CD4-positive, alpha-beta T cell treated with Interleukin-10 for 1 hour (primary cell): ENCODE measurements around the gene COPS7A.
"Not testable (repeated sequence)": the region's sequence is repeated elsewhere in the genome, so short reads cannot be mapped to it uniquely, and the experiment has no call there.

ENCODE experiments used
- DNase-seq: peaks from one replicate; pipeline ENCODE4 v3.0.0-alpha.2; 2020

COPS7A gene

DNA sequence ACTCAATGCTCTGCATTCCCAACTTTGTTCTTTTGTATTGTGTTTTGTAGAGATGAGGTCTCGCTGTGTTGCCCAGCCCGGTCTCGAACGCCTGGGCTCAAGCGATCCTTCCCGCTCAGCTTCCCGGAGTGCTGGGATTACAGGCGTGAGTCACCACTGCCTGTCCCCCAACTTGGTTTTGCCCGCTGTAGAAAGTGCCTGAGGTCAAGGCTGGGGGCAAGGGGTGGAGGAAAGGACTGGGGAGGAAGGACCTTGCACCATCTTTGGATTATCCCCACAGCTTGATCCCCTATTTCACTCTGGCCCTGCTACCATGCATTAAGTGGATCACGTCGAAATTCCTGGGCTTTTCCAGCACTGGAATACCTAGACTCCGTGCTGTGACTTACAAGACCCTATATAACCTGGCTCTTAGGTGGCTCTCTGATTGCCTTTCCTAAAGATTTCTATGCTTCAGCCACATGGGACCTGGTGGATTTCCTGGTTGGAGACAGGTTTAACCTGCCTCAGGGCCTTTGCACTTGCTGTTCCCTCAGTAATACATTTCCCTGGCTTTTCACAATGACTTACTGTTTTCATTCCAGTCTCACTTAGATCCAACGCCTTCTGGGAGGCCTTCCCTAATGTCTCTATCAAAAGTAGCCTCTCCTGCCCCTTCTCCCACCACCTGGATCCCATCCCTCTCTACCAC lies 22.6 kb upstream of the COPS7A start:
- no peak for DNase-seq

DNA sequence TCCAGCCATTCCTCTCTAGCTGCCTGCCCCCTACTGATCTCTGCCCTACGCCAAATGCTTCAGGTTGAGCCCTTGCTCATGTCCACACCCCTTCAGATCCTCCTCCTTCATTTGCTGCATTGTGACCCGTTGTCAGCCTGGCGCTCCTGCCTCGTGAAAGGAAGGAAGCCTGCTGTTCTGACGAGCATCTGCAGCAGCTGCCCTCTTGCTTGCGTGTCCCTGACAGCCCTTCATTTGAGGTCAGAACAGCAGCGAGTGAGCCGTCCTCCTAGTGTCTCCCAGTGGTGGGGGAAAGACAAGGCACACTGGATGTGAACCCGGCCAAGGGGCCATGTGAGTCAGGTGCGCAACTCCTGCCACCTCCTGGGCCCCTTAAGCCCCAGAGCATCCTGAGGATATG lies 20.2 kb upstream of the COPS7A start:
- no peak for DNase-seq

DNA sequence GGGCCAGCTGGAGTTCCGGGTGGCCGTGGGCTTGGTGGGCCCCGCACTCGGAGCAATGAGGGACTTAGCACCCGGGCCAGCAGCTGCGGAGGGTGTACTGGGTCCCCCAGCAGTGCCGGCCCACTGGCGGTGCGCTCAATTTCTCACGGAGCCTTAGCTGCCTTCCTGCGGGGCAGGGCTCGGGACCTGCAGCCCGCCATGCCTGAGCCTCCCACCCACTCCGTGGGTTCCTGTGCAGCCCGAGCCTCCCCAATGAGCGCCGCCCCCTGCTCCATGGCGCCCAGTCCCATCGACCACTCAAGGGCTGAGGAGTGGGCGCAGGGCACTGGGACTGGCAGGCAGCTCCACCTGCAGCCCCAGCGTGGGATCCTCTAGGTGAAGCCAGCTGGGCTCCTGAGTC lies 15.5 kb upstream of the COPS7A start:
- not testable (repeated sequence) for DNase-seq

DNA sequence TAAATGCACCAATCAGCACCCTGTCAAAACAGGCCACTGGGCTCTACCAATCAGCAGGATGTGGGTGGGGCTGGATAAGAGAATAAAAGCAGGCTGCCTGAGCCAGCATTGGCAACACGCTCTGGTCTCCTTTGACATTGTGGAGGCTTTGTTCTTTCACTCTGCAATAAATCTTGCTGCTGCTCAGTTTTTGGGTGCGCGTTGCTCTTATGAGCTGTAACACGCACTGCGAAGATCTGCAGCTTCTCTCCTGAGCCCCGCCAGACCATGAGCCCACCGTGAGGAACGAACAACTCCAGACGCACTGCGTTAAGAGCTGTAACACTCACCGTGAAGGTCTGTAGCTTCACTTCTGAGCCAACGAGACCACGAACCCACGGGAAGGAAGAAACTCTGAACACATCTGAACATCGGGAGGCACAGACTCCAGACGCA lies 14.9 kb upstream of the COPS7A start:
- peak; percentile 39 for DNase-seq

DNA sequence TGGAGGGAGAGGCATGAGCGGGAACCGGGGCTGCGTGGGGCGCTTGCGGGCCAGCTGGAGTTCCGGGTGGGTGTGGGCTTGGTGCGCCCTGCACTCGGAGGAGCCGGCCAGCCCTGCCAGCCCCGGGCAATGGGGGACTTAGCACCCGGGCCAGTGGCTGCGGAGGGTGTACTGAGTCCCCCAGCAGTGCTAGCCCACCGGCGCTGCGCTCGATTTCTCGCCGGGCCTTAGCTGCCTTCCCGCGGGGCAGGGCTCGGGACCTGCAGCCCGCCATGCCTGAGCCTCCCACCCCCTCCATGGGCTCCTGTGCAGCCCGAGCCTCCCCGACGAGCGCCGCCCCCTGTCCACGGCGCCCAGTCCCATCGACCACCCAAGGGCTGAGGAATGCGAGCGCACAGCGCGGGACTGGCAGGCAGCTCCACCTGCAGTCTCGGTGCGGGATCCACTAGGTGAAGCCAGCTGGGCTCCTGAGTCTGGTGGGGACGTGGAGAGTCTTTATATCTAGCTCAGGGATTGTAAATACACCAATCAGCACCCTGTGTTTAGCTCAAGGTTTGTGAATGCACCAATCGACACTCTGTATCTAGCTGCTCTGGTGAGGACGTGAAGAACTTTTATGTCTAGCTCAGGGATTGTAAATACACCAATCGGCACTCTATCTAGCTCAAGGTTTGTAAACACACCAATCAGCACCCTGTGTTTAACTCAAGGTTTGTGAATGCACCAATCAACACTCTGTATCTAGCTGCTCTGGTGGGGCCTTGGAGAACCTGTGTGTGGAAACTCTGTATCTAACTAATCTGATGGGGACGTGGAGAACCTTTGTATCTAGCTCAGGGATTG lies 7.6 kb upstream of the COPS7A start:
- DNase-seq: not testable (repeated sequence)

DNA sequence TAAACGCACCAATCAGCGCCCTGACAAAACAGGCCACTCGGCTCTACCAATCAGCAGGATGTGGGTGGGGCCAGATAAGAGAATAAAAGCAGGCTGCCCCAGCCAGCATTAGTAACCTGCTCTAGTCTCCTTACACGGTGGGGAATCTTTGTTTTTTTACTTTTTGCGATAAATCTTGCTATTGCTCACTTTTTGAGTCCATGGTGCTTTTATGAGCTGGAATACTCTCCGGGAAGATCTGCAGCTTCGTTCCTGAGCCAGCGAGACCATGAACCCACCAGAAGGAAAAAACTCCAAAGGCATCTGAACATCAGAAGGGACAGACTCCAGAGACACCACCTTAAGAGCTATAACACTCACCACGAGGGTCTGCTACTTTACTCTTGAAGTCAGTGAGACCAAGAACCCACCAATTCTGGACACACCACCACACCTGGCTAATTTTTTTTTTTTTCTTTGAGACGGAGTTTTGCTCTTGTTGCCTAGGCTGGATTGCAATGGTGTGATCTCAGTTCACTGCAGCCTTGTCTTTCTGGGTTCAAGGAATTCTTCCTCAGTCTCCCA lies 6.9 kb upstream of the COPS7A start:
- no peak for DNase-seq

- DNase-seq: no peak
These were observed 983 bp upstream of the COPS7A start for GRCh38 chr12:6722863-6723262.

- DNase-seq: no peak
These were observed 557 bp downstream of the COPS7A start for GRCh38 chr12:6724409-6724797.

- DNase-seq: no peak
These were observed 1.5 kb downstream of the COPS7A start for GRCh38 chr12:6725350-6725749.

- DNase-seq: no peak
These were observed 5.3 kb downstream of the COPS7A start for GRCh38 chr12:6729186-6729585.

DNA sequence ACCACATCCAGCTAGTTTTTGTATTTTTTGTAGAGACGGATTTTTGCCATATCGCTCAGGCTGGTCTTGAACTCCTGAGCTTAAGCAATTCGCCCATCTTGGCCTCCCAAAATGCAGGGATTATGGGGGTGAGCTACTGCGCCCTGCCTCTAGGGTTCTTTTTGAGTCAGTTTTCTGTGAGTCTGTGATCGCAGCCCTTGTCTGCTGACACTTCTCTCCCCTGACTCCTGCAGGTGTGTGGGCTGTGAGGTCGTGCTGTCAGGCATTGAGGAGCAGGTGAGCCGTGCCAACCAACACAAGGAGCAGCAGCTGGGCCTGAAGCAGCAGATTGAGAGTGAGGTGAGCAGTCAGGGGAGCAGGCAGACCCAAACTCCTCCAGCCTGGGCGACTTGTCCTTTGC lies 6.3 kb downstream of the COPS7A start:
- no peak for DNase-seq

DNA sequence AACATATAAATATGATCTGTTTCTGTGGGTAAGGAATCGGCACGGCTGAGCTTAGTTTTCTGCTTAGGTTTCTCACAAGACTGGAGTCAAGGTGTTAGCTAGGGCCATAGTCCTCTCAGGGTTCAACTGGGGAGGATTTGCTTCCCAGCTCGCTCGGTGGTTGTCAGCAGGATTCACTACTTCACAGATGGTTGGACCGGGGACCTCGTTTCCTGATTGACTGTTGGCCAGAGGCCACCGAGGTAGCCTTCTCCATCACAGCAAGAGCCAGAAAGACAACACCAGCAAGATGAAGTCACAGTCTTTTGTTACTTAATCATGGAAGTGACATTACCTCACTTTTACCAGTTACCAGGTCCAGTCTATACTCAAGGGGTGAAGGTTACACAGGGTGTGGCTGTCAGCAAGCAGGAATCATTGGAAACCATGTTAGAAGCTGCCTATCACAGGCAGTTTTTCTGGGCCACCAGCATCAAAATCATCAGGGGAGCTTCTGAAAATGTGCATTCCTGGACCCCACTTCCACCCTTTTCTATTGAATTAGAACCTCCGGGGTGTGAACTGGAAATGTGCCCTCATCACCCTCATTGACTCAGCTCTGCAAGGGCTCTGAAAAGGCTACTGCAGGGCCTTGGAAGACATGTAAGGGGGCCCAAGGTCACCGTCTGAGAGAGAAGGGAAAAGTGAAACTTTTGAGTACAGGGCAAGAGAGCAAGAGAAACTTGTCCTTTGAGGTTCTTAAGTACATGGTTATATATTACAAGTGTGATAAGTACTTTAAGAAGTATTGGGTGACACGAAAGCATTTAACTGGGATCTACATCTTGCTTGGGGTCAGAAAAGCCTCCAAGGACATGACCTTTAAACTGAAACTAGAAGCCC lies 10.9 kb downstream of the COPS7A start:
- no peak for DNase-seq

- DNase-seq: peak; percentile 53
These were observed 11.8 kb downstream of the COPS7A start for GRCh38 chr12:6735448-6736191.

DNA sequence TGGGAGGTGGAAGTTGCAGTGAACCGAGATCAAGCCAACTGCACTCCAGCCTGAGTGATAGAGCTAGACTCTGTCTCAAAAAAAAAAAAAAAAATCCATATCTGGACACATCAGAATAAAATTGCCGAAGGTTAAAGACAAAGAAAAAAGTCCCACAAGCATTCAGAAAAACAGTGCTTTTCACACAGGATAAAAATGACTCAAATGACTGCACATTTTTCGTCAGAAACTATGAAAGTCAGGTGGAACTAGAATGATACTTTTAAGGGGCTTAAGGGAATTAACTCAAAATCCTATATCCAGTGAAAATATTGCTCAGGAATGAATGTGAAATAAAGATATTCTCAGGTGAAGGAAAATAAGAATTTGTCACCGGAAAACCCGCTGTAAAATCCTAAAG lies 12.9 kb downstream of the COPS7A start:
- DNase-seq: no peak

- not testable (repeated sequence) for DNase-seq
These were observed 18.2 kb downstream of the COPS7A start for GRCh38 chr12:6742080-6742479.

- DNase-seq: no peak
These were observed 19.0 kb downstream of the COPS7A start for GRCh38 chr12:6742834-6743233.

DNA sequence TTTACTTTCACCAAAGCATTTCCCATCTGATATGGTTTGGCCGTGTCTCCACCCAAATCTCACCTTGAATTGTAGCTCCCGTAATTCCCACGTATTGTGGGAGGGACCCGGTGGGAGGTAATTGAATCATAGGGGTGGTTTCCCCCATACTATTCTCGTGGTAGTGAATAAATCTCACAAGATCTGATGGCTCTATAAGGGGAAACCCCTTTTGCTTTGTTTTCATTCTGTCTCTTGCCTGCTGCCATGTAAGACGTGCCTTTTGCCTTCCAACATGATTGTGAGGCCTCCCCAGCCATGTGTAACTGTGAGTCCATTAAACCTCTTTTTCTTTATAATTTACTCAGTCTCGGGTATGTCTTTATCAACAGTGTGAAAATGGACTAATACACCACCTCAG lies 19.5 kb downstream of the COPS7A start:
- not testable (repeated sequence) for DNase-seq

DNA sequence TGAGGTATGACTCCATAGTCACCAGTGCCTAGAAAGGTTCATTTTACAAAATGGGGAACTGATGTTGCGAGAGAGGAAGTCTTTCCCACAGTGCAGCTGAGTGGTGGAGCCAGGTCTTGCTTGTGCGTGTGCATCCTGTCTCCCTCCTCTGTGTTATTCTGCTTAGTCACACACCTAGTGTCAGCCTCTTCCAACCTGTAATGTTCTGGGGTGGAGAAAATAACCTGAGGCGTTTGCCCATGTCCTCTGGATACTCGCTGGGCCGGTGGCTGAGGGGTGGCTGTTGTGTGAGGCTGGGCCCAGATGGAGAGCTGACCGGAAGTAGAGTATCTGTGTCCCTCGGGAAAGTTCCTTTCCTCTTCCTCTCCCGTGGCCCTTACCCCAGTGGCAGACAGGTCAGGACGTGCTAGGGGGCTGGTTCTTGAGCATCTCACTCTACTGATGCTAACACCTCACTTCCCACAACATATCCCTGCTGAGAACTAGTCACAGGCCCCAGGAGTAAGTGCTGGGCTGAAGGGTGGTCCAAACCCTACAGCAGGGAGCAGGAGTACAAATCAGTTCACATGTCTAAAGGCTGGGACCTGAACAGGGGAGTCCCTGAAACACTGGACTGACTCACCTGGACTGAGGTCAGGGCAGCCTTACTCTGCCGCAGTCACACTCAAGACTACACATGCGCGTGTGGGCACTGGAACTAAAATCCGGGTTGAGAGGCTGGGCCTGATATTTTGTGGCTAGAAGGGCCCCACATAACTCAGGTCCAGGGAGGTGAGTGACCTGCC lies 22.1 kb downstream of the COPS7A start:
- DNase-seq: peak; percentile 32

- DNase-seq: no peak
These were observed 23.4 kb downstream of the COPS7A start for GRCh38 chr12:6747216-6747615.

- no peak for DNase-seq
These were observed 24.9 kb downstream of the COPS7A start for GRCh38 chr12:6748761-6749160.

DNA sequence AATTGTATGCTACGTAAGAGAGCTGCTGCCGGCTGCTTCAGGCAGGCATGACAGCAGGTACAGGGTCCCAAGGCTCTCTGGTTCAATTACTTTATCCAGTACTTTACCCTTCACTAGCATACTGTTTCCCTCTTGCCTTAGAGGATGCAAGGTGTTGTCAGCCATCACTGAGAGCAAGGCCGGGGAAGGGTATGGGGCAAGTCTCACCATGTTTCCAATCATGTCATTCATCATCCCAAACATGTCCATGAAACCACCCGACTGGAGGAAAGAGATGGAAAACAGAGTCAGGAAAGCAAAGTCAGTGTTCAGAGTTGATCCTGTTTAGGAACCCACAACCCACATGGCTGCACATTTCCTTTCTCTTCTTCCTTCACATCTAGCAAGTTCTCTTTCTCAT lies 26.7 kb downstream of the COPS7A start:
- no peak for DNase-seq
